HuH-7.5 (cell line): ENCODE data around the gene FAM9A.

Experiments
- DNase-seq: peaks from one replicate; pipeline ENCODE4 v3.0.0; 2011; ENCODE audit warnings: low spot score

Gene FAM9A

GRCh38 chrX:8801041-8801599 lies at the start of gene FAM9A:
Gene FAM9A (minus strand): TSS chrX:8801383. CDS start chrX:8800171, 1,212 bp downstream.
- DNase-seq = no peak

DNA sequence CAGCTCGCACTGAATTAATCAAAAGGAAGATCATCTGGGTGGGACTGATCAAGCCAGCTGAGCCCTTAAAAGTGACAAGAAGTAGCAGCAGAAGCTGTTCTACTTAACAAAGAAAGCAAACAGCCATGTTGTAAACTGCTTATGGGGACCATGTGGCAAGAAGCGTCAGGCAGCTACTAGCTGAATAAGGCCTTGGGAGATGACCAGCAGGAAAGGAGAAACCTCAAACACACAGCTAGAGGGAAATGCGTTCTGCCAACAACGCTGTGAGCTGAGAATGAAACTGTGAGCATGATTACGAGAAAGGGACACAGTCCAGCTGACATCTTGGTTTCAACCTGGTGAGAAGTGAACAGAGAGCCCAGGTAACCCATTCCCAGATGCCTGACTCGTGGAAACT lies 49.3 kb upstream of the FAM9A start:
- DNase-seq = no peak

- DNase-seq = peak; percentile 5
These were observed 48.8 kb upstream of the FAM9A start for GRCh38 chrX:8849945-8850344.

DNA sequence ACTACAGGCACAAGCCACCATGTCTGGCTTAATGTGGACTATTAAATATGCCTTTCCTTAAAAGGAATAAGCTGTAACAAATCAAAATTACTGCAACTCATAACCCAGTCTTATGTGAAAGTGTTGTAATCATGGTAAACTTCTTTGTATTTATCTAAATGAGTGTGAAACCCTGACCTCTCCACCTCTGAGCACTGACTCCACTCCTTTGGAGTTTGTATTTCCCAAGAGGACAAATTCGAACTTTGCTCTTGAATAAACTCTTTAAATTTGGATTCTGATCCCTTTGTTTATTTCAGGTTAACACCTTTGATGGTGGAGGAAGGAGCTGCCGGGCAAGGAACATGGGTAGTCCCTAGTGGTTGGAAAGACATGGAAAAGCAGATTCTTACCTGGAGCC lies 48.3 kb upstream of the FAM9A start:
- peak; percentile 4 for DNase-seq

GRCh38 chrX:8848911-8849310 lies 47.7 kb upstream of the FAM9A start:
- DNase-seq = no peak

GRCh38 chrX:8848441-8848840 lies 47.3 kb upstream of the FAM9A start:
- no peak for DNase-seq

- no peak for DNase-seq
These were observed 46.2 kb upstream of the FAM9A start for GRCh38 chrX:8847360-8847759.

- no peak for DNase-seq
These were observed 45.1 kb upstream of the FAM9A start for GRCh38 chrX:8846266-8846665.

- no peak for DNase-seq
These were observed 44.3 kb upstream of the FAM9A start for GRCh38 chrX:8845469-8845868.

- no peak for DNase-seq
These were observed 43.9 kb upstream of the FAM9A start for GRCh38 chrX:8845060-8845459.

DNA sequence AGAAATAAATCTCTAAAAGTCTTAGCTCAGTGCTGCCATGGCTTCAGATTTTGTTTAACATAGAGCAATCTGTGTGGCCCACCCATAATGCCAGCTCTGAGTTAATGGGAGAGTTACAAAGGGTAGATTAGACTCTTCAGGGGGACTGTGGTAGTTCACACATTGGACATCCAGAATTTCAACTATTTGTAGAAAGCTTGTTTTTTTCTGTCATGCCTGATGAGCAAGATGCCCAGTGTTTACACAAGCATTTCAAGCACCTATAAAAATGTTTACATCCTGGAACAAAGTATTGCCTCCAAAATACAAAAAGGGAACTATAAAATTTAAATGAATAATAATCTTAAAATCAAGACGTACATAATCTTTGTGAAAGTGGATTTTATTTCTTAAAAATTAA lies 43.0 kb upstream of the FAM9A start:
- no peak for DNase-seq

DNA sequence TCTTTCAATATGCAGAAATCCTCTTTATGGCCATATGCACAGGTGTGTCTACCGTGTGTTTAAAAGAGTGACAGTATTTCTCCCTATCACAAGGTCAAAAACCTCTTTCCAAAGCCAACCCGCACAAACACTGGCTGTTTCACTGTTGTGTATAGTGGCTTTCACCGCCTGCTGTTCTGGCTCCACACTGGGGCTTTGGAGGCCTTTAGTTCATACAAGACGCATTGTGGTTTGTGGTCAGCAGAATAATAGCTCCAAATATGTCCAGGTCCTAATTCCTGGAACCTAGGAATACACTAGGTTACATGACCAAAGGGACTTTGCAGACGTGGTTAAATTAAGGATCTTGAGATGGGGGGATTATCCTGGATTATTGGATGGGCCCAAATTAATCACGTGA lies 40.7 kb upstream of the FAM9A start:
- DNase-seq = no peak

- no peak for DNase-seq
These were observed 33.2 kb upstream of the FAM9A start for GRCh38 chrX:8834392-8834791.

GRCh38 chrX:8832582-8833378 lies 31.6 kb upstream of the FAM9A start:
- DNase-seq = no peak

DNA sequence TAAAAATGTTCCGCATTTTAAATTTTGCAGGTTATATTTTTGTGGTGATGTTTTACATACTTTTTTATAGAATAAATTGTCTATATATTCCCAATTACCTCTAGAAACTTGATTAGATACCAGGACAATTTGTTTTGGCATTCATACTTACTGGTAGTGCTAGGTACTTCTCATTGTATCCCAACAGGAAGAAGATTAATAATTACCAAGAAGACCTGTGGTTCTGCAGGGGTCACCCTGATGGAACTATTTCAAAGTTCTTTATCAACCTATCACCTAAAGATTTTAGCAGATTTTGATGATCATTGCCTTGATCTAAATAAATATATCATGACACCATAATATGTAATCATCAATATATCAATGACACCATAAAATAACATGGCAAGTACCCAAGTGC lies 22.5 kb upstream of the FAM9A start:
- no peak for DNase-seq

GRCh38 chrX:8822002-8822401 lies 20.8 kb upstream of the FAM9A start:
- no peak for DNase-seq

DNA sequence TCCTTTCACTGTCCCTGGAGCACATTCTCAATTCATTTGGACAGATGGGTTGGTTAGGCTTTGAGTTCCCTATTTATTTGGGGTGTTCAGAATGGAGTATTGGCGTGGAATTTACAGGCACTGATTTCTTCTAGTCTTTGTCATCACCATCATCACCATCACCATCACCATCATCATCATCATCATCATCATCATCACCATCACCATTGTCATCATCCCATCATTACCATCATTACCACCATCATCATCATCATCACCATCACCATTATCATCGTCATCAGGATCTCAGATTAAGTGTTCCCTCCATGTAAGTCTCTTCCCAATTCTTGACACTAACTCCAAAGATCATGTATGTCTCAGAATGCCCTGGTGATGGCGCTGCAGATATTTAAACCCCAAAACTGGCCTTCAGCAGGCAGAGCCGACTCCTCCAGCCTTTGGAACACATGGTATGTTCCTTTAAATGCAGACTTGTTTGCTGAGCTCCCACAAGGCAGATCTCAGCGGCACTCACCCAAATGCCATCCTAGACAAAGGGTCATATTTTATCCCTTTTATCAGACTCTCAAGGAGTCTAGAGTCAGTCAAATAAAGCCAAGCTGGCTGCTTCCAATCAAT lies 19.8 kb upstream of the FAM9A start:
- no peak for DNase-seq

DNA sequence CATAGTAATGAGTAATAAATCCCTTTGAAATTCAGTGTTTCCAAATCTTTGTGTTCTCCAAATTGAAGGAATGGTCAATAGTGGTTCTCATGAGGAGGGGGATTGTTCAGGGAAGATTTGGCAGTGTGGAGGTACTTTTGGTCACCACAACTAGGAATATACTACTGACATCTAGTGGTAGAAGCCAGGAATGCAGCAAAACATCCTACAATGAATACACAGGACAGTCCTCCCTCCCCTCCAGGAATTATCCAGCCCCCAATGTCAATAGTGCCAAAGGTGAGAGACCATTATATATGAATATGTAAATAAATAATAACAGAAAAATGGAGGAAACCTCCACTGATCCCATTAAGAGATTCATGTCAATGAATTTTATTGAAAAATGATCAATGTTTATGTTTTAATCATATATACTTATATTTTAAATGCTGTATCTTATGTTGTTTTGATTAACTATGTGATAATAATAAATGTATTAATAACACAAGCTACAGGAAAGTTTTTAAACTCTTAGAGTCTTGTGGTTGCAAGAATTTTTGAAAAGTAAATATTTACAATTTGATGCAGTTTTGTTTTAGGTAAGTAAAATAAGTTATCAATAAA lies 14.4 kb upstream of the FAM9A start:
- DNase-seq = peak; percentile 12

GRCh38 chrX:8813036-8813435 lies 11.9 kb upstream of the FAM9A start:
- DNase-seq = no peak

DNA sequence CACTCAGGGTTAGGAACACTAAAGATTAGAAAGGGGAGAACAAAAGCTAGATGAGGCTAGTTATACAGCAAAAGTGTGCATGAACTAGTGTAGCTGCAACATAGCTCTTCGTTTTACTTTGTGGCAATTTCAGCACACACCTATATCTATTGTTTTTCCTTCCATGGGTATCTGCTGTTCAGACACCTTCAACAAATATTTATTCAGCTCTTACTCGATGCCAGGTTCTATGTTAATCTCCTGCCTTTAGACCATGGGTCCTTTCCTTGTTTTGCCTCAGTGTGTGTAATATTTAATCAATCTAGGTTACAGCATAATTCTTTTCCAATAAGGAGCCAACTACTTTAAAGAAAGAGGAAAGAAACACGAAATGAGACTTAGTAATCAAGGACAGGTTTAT lies 10.4 kb upstream of the FAM9A start:
- no peak for DNase-seq

DNA sequence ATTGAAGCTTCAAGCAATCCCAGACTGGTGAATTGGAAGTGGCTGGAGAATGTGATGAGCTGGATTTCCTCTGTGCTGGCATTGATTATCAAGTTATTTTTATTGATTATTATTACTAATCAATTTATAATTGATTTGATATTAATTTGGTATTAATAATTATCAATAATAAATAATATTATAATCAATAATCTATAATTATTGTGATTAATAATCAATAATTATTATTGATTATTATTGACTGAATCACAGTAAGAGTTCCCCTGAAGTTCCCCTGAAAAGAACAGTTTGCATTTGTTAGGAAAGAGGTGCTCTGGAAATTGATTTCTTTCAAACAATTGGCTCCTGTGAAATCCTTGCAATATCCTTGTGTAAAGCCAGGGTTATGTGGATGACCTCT lies 7.5 kb upstream of the FAM9A start:
- DNase-seq = no peak

GRCh38 chrX:8805974-8806373 lies 4.8 kb upstream of the FAM9A start:
- DNase-seq = no peak

- DNase-seq = no peak
These were observed 3.9 kb upstream of the FAM9A start for GRCh38 chrX:8805046-8805445.
